ENCODE measurements around the gene TBC1D23.
"Not testable (repeated sequence)": the region's sequence is repeated elsewhere in the genome, so short reads cannot be mapped to it uniquely, and the experiment has no call there.

Gene TBC1D23

DNA sequence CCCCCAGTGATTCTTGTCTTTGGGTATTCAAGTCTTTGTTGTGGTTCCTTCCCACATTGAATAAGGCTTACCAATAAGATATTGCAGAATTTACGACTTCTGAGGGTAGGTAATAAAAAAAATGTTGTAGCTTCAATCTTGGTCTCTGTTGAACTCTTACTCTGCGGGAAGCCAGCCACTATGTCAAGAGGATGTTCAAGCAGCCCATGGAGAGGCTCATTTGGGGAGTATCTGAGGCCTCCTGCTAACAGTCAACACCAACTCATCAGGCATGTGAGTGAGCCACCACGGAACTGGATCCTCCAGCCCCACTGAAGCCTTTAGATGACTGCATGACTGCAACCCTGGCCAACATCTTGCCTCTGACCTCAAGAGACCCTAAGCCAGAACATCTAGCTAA, 3.2 kb upstream of the TBC1D23 start:
- no peak for DNase-seq

DNA sequence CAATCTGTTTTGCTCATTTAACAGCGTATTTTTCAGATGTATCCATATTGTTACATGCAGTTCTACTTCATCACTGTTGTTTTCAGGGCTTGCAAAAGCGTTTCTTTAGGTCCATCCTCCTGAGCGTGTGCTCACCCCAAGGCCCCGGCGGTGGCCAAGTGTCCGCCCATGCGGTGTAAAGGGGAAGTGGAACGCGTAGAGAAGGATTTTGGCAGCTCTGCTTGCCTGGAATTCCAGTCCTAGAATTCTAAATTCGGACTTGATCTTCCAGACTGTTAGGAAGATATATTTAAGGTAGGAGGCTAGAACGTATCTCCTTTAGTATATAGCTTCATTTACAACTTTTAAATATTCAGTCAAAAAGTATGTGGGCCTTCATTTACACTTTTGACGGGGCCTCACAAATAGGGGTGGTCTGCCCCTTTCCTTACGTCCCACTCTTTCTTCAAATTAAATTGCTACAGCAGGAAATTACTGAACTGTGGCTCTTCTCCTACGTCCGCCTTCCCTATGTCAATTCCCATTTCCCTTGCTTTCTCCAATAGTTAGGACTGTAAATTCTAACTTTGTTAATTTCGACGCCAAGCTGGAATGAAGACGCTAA, 609 bp upstream of the TBC1D23 start:
- no peak for DNase-seq

GRCh38 chr3:100261485-100261903, 702 bp downstream of the TBC1D23 start:
- no peak for DNase-seq

DNA sequence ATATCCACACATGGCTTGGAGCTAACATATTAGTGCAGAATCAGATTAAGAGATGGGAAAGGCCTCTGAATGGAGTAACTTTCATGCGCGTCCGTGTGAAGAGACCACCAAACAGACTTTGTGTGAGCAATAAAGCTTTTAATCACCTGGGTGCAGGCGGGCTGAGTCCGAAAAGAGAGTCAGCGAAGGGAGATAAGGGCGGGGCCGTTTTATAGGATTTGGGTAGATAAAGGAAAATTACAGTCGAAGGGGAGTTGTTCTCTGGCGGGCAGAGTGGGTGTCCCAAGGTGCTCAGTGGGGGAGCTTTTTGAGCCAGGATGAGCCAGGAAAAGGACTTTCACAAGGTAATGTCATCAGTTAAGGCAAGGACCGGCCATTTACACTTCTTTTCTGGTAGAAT, 2.1 kb downstream of the TBC1D23 start:
- DNase-seq: not testable (repeated sequence)

- no peak for DNase-seq
These were observed 2.8 kb downstream of the TBC1D23 start for GRCh38 chr3:100263583-100263982.

DNA sequence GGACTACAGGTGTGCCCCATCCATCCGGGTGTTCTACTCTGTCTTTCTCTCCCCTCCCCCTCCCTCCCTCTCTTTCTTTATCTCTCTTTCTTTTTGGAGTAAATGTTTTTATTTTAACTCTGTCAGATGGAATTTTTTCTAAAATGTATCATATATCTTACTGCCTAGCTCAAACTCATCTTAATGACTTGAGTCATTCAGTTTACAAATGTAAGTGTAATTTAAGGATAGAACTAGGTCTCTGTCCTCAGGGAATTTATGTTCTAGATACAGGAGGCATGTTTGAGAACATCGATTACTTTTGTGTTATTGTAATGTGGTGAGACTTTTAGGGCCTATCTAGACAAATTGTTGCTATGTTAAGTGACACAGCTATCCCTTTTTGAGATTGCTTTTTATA, 3.5 kb downstream of the TBC1D23 start:
- no peak for DNase-seq

DNA sequence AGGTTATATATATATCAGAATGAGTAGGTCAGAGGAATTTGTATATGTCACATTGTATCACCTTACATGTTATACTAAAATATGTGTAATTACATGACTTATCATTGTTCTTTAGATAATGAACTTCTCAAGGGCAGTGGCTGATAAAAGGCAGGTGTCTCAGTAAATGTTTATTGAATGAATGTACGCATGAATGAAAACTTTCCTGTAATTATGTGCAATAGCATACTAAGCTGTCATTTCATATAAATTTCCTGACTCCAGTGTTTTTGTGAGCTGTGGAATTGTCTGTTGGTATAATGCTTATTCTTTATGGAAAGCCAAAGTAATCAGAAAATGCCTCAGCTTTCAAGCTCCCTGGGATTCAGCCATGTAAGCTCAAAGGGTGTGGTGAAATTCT, 4.2 kb downstream of the TBC1D23 start:
- no peak for DNase-seq

DNA sequence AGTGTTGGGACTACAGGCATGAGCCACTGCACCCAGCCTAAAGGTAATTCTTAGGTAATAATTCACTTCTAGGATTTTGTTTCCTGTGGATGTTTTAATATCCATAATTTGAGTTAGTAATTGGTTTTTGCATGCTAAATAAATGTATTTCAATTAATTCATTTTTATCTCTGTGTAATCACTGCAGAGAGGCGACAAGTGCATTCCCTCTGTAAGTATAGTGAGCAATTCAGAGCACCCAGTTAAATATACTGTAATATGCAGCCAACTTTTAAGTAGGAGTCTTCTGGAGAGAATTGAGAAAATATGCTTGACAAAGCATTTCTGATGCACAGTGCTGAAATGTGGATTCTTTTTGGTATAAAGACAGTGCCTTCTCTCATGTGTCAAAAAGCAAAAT, 5.7 kb downstream of the TBC1D23 start:
- no peak for DNase-seq

- DNase-seq: no peak
These were observed 7.4 kb downstream of the TBC1D23 start for GRCh38 chr3:100268156-100268555.

- no peak for DNase-seq
These were observed 8.2 kb downstream of the TBC1D23 start for GRCh38 chr3:100269001-100269400.

DNA sequence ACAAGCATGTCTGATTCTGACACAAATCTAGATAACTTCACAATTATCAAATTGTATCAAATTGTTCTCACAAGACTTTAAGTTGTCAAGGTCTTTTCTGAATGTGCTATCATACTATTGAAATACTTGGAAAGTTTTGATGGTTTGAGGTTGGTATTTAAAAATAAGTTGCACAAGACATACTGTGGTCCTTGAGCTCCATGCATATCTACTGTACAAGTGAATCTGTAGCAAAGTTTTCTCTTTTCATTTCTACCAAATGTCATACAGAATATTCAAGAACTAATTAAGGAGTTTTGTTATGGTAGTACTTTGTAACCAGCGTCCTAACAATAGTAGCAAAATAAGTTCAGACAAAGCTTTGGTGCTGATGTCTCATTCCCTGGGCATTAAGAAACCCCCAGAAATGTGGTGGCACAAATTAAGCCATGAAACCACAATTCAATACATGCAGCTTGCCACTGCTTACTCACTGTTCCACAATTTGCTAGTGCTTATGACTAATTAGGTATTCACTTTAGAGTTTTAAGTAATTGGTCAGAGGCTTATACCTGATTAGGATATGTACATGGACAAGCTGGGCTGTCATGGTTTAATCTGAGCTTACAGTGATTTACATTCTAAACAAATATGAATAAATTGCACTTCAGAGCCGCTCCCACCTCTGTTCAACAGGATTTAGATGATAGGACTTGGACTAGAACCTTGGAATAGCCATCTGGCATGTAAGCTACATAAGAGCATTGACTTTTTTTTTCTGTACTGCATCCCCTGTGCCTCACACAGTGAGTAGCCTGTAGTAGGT, 8.8 kb downstream of the TBC1D23 start:
- no peak for DNase-seq

DNA sequence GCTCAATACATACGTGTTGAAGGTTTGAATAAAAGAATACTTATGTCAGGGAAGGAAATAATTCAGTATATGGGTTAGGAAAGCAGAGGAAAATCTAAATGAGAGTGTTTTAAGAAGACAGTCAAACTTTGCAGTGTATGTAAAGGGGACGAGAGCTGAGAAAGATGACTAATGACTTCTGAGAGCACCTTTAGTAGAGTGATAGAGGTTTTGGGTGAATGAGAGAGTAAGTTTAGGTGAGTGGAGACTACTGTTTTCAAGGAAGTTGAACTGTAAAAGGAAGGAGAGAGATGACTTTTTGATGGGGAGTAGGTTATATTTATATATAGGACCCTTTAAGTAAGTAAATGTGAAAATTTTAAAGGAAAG, 9.4 kb downstream of the TBC1D23 start:
- DNase-seq: no peak

DNA sequence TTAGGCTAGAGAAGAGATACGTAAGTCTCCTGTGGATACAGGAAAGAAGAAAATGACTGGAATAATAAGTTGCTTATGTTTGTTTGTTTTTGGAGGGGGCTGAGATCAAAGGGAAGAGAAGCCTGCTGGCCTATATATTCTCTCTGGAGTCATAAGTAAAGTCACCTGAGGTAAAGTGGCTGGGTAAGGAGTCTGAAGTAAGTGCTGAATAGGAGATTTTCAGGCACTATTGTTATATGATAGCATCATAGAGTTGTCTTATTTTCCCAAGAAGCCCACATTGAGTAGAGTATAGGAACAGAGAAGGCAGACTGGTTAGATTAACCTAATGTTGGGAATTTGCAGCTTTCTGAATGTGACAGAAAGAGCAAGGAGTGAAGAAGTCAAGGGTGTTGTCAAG, 10.7 kb downstream of the TBC1D23 start:
- DNase-seq: no peak

DNA sequence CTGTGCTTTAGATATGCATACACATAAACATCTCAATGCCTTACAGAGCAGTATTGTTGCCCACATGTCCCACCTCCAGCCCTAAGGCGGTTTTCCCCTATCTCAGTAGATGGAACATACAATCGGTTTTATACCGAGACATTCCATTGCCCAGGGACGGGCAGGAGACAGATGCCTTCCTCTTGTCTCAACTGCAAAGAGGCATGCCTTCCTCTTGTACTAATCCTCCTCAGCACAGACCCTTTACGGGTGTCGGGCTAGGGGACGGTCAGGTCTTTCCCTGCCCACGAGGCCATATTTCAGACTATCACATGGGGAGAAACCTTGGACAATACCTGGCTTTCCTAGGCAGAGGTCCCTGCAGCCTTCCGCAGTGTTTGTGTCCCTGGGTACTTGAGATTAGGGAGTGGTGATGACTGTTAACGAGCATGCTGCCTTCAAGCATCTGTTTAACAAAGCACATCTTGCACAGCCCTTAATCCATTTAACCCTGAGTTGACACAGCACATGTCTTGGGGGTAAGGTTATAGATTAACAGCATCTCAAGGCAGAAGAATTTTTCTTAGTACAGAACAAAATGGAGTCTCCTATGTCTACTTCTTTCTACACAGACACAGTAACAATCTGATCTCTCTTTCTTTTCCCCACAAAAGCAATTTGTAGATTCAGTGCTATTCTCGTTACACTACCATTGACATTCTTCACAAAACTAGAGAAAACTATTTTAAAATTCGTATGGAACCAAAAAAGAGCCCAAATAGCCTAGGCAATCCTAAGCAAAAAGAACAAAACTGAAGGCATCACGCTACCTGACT, 12.2 kb downstream of the TBC1D23 start:
- not testable (repeated sequence) for DNase-seq

DNA sequence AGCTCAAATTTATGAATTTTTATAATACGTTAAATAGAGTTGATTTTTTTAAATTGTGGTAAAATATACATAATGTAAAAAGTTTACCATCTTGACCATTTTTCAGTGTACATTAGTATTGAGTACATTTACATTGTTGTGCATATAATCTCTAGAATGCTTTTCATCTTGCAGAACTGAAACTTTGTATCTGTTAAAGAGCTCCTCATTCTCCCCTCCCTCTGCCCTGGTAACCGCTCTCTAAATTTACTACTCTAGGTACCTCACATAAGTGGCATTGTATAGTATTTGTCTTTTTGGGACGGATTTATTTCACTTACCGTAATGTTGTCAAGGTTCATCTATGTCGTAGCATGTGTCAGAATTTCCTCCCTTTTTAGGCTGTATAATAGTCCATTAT, 13.6 kb downstream of the TBC1D23 start:
- DNase-seq: no peak

DNA sequence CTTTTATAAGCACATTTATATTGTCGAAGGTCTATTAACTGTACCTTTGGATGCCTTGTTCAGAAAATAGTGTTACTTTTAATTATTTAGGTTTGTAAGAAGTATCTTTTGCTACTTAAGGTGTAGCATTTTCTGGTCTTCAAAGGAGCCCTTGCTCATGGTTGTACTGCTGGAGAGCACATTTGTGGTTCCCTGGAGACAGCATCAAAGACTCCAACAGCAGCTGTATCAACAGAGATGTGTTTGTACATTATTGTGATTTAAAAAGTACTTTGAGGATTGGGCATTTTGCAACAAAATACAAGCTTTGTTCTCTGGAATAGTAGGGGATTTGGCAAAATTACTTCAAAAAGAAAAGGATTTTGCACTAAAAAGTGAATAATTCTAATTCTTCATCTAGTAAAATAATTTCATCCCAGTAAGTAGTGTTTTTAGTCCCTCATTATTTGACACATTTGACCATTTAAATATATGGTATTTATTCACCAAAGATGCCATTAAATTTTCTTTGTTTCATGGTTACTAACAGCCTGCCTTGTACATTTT, 16.5 kb downstream of the TBC1D23 start:
- DNase-seq: peak; percentile 47

GRCh38 chr3:100278910-100279309, 18.1 kb downstream of the TBC1D23 start:
- DNase-seq: no peak

GRCh38 chr3:100288288-100288894, 27.6 kb downstream of the TBC1D23 start:
- DNase-seq: no peak

- no peak for DNase-seq
These were observed 28.5 kb downstream of the TBC1D23 start for GRCh38 chr3:100289339-100289738.

DNA sequence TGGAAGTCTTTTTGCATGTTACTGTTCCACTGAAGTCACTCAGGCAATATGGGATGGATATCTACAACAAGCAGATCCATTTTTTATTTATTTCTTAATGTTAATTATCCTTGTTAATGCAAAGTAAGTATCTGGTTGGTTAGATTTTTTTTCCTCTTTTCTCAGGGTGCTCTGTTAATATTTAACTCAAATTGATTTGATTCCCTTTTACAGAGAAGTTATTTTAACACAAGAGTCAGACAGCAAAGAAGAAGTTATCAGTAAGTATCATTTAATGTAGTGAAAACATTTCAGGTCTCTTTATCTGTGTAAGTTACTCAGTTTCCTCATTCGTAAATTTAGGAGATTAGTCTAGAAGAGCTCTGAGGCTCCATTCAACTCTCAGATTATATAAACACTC, 34.3 kb downstream of the TBC1D23 start:
- DNase-seq: no peak

DNA sequence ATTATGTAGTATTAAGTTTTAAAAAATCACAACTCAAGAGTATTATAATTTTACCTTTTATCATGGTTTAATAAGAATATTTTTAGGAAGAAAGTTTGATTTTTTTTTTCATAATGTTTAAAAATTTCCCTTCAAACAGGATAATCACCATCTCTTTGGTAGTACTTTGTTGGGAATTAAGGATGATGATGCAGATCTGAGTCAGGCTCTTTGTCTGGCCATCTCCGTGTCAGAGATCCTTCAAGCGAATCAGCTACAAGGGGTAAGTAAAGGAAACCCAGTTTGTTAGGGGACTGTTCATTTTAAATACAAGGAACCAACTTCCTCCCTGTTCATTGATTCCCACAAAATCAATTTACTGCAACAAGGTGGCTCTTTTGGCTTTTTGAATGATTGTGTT, 37.0 kb downstream of the TBC1D23 start:
- no peak for DNase-seq

DNA sequence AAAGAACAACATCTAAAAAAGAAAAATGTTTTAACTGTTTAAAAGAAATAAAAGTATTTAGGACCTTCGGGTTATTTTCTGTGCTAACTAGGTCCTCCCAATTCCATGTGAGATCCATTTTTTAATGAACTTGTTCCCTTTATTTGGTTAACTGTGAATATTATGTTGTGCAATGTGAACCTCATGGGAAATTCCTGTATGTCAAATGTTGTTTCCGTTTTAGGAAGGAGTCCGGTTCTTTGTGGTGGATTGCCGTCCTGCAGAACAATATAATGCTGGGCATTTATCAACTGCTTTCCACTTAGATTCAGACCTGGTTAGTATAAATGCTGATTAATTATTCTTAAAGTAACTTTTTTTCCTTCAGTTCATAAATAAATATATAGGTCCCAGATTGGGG, 38.2 kb downstream of the TBC1D23 start:
- no peak for DNase-seq

GRCh38 chr3:100306695-100307094, 45.9 kb downstream of the TBC1D23 start:
- DNase-seq: no peak

All from DMS79 (cell line).